D341Med (cell line): ENCODE measurements around the gene TLL2.
A peak's percentile ranks its signal among the peaks of the same experiment; 100 is the strongest.

ENCODE experiments used
- DNase-seq: peaks from one replicate; pipeline ENCODE4 v3.0.0; 2012; ENCODE audit warnings: low spot score

Gene TLL2

GRCh38 chr10:96463562-96463961 lies 50.2 kb downstream of the TLL2 start:
- no peak for DNase-seq

GRCh38 chr10:96462606-96463151 lies 51.0 kb downstream of the TLL2 start:
- DNase-seq = no peak

- no peak for DNase-seq
Measured at GRCh38 chr10:96460316-96460715, 53.4 kb downstream of the TLL2 start.

GRCh38 chr10:96457341-96457740 lies 56.4 kb downstream of the TLL2 start:
- no peak for DNase-seq

- no peak for DNase-seq
Measured at GRCh38 chr10:96456296-96456840, 57.4 kb downstream of the TLL2 start.

GRCh38 chr10:96453856-96454583 lies 59.7 kb downstream of the TLL2 start:
- DNase-seq = no peak

- DNase-seq = no peak
Measured at GRCh38 chr10:96452494-96453153, 61.1 kb downstream of the TLL2 start.

- DNase-seq = no peak
Measured at GRCh38 chr10:96450529-96451207, 63.1 kb downstream of the TLL2 start.

- DNase-seq = no peak
Measured at GRCh38 chr10:96448558-96448957, 65.2 kb downstream of the TLL2 start.

- no peak for DNase-seq
Measured at GRCh38 chr10:96448021-96448457, 65.7 kb downstream of the TLL2 start.

GRCh38 chr10:96446966-96447596 lies 66.6 kb downstream of the TLL2 start:
- no peak for DNase-seq

- no peak for DNase-seq
Measured at GRCh38 chr10:96441987-96442643, 71.6 kb downstream of the TLL2 start.

GRCh38 chr10:96441322-96441885 lies 72.3 kb downstream of the TLL2 start:
- DNase-seq = no peak

GRCh38 chr10:96440361-96441292 lies 73.1 kb downstream of the TLL2 start:
- DNase-seq = peak; percentile 52

GRCh38 chr10:96439725-96440124 lies 74.0 kb downstream of the TLL2 start:
- no peak for DNase-seq

- no peak for DNase-seq
Measured at GRCh38 chr10:96436035-96436434, 77.7 kb downstream of the TLL2 start.

- no peak for DNase-seq
Measured at GRCh38 chr10:96431211-96431970, 82.3 kb downstream of the TLL2 start.

- no peak for DNase-seq
Measured at GRCh38 chr10:96427291-96427690, 86.4 kb downstream of the TLL2 start.

GRCh38 chr10:96422525-96422924 lies 91.2 kb downstream of the TLL2 start:
- no peak for DNase-seq
